Measurements from ENCODE around the gene CABP1. TPM values are rescaled to one million over a fixed set of nuclear protein-coding genes. Genes with fewer than 3 reads are reported as not detected.

Gene CABP1
- total and polyA plus RNA-seq, 2 donors (not counting 1 experiment from before 2014, with no cell fraction given) = not detected

- H3K9me3 ChIP-seq (ENCODE audit: control extremely low read depth in 1 of 3, control insufficient read depth in 2 of 3, insufficient read depth in 1 of 3, low read length in 2 of 3) = peaks cover 0 to 6% (median 2%) of the 10 kb centered on the region in 3 donors
- peaks cover 55% of the 10 kb centered on the region for H4K20me1 ChIP-seq (ENCODE audit: control insufficient read depth, insufficient read depth, low read length, poor library complexity, severe bottlenecking)
- no peak for DNase-seq
- ChIA-PET CTCF (interaction anchor here (0.8 to 8.9 kb wide), 7 partner anchors 13 to 284 kb away, joined by 3 to 121 read pairs (median 4); partner anchors contain the start of gene POP5), POLR2A (no interaction called here)
- peaks cover 45% of the 10 kb centered on the region for H3K4me1 Mint-ChIP-seq
- no peak overlapping the region for H3K27ac ChIP-seq (ENCODE audit: low read length in 2 of 2)
- WGBS (ENCODE audit: insufficient coverage) = 0% methylated on average over 1 of the region's 6 CpGs
- H3K4me3 Mint-ChIP-seq = peak overlapping the region; percentile 88
- no peaks in the 10 kb centered on the region for H3K27me3 Mint-ChIP-seq
- H3K9me3 Mint-ChIP-seq (ENCODE audit: insufficient read depth) = no peaks in the 10 kb centered on the region
- intact Hi-C loops (cut with micrococcal nuclease) = loop anchor here (5.0 to 10.0 kb wide), 2 partner anchors 166 to 1199 kb away; partner anchors contain the start of gene PSMD9
- ATAC-seq (ENCODE audit: low read depth) = no peak
- H3K36me3 ChIP-seq (replicated peaks in 1 of 2; ENCODE audit: control extremely low read depth in 1 of 2, control insufficient read depth in 1 of 2, extremely low read depth in 1 of 2, insufficient read depth in 2 of 2, low read length in 1 of 2) = peaks cover 0 to 4% of the 10 kb centered on the region in 2 experiments
- H3K4me2 ChIP-seq (replicated peaks; ENCODE audit: low read depth, low read length, poor library complexity, severe bottlenecking) = peak overlapping the region; percentile 84
- H3K9ac ChIP-seq (ENCODE audit: low read length) = peak overlapping the region; percentile 77
- H3K27me3 ChIP-seq (replicated peaks in 1 of 4; ENCODE audit: control extremely low read depth in 1 of 4, control insufficient read depth in 3 of 4, insufficient read depth in 4 of 4, low read length in 3 of 4) = no peaks in the 10 kb centered on the region
- H3K27ac Mint-ChIP-seq = no peak overlapping the region
- H2AFZ ChIP-seq (ENCODE audit: insufficient read depth, low read depth, low read length, poor library complexity, severe bottlenecking) = no peak overlapping the region
- TF ChIP-seq EZH2 (IDR thresholded peaks at IDR 0.05; ENCODE audit: borderline replicate concordance, insufficient read depth, low read depth, low read length, poor library complexity, severe bottlenecking) = no peak
- TF ChIP-seq, protein P1, sequence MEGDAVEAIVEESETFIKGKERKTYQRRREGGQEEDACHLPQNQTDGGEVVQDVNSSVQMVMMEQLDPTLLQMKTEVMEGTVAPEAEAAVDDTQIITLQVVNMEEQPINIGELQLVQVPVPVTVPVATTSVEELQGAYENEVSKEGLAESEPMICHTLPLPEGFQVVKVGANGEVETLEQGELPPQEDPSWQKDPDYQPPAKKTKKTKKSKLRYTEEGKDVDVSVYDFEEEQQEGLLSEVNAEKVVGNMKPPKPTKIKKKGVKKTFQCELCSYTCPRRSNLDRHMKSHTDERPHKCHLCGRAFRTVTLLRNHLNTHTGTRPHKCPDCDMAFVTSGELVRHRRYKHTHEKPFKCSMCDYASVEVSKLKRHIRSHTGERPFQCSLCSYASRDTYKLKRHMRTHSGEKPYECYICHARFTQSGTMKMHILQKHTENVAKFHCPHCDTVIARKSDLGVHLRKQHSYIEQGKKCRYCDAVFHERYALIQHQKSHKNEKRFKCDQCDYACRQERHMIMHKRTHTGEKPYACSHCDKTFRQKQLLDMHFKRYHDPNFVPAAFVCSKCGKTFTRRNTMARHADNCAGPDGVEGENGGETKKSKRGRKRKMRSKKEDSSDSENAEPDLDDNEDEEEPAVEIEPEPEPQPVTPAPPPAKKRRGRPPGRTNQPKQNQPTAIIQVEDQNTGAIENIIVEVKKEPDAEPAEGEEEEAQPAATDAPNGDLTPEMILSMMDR (IDR thresholded peaks at IDR 0.05) = no peak
- H3K79me2 ChIP-seq (ENCODE audit: control insufficient read depth, insufficient read depth, low read length) = peaks cover 63% of the 10 kb centered on the region
- H3K4me3 ChIP-seq (ENCODE audit: control extremely low read depth in 1 of 5, extremely low read depth in 1 of 5, insufficient read depth in 1 of 5, low read depth in 2 of 5, low read length in 4 of 5) = peak overlapping the region in 3 of 5 experiments; percentile 2 to 78 (median 71)
- peaks cover 41 to 46% of the 10 kb centered on the region in 2 donors for H3K4me1 ChIP-seq (ENCODE audit: control insufficient read depth in 2 of 2, insufficient read depth in 2 of 2, low read length in 2 of 2)
These were observed 48.2 kb downstream of the CABP1 start for GRCh38 chr12:120688527-120689071.

Data from B cell (primary cell).